Activated T-cell treated with anti-CD3 and anti-CD28 coated beads, Interleukin-2, amount 50 U/mL, for 1 hour (primary cell): Measurements from ENCODE around the gene SP3.

Experiments used
- DNase-seq: peaks from one replicate; pipeline ENCODE4 v3.0.0-alpha.2; 2020

The SP3 gene

GRCh38 chr2:173966274-173967098 is 1.3 kb upstream of the SP3 start:
- no peak for DNase-seq

GRCh38 chr2:173964565-173965371 is 405 bp downstream of the SP3 start:
- DNase-seq = peak; percentile 84

GRCh38 chr2:173963817-173964564 is 1.2 kb downstream of the SP3 start:
- DNase-seq = peak; percentile 92

GRCh38 chr2:173963323-173963816 is 1.8 kb downstream of the SP3 start:
- DNase-seq = no peak

- DNase-seq = no peak
Measured at GRCh38 chr2:173962583-173963110, 2.5 kb downstream of the SP3 start.

GRCh38 chr2:173962031-173962430 is 3.1 kb downstream of the SP3 start:
- no peak for DNase-seq

GRCh38 chr2:173961346-173961705 is 3.8 kb downstream of the SP3 start:
- no peak for DNase-seq

GRCh38 chr2:173959909-173960308 is 5.3 kb downstream of the SP3 start:
- DNase-seq = no peak

GRCh38 chr2:173959358-173959884 is 5.8 kb downstream of the SP3 start:
- no peak for DNase-seq

- DNase-seq = no peak
Measured at GRCh38 chr2:173958198-173958846, 6.9 kb downstream of the SP3 start.

GRCh38 chr2:173957517-173957916 is 7.7 kb downstream of the SP3 start:
- no peak for DNase-seq

GRCh38 chr2:173956454-173956853 is 8.7 kb downstream of the SP3 start:
- DNase-seq = no peak

- DNase-seq = no peak
Measured at GRCh38 chr2:173955867-173956266, 9.3 kb downstream of the SP3 start.

GRCh38 chr2:173955004-173955403 is 10.2 kb downstream of the SP3 start:
- no peak for DNase-seq

GRCh38 chr2:173953047-173953424 is 12.1 kb downstream of the SP3 start:
- no peak for DNase-seq

GRCh38 chr2:173952267-173953046 is 12.7 kb downstream of the SP3 start:
- no peak for DNase-seq

- DNase-seq = no peak
Measured at GRCh38 chr2:173948842-173949241, 16.3 kb downstream of the SP3 start.

- DNase-seq = no peak
Measured at GRCh38 chr2:173948198-173948597, 17.0 kb downstream of the SP3 start.

GRCh38 chr2:173947131-173947530 is 18.0 kb downstream of the SP3 start:
- DNase-seq = no peak

GRCh38 chr2:173943738-173944137 is 21.4 kb downstream of the SP3 start:
- no peak for DNase-seq

GRCh38 chr2:173942861-173943523 is 22.2 kb downstream of the SP3 start:
- DNase-seq = no peak
